Spleen (tissue), 11 donors: ENCODE results near the gene SH3RF1. TPM values are rescaled to one million over a fixed set of nuclear protein-coding genes. Genes with fewer than 3 reads are reported as not detected.

ENCODE experiments used
- DNase-seq: peaks from one replicate; pipeline ENCODE4 v3.0.0-alpha.2; 2020
- H3K27ac ChIP-seq, 8 donors: fragments of 200-600 bp; sonication (generic) in 7 of 8; 1 replicate in 4 of 8; 2 replicates in 4 of 8; pipeline versions ENCODE4 v1.5.0 to v1.8.0; 2016 to 2021; ENCODE audit warnings: inconsistent platforms in 4 of 8, mild to moderate bottlenecking in 4 of 8, moderate library complexity in 1 of 8
- H3K27me3 ChIP-seq, 7 donors: fragments of 200-600 bp; sonication (generic) in 6 of 7; replicated peaks in 1 of 7; 1 replicate in 4 of 7; 2 replicates in 3 of 7; pipeline versions ENCODE4 v1.5.0 to v1.8.0; 2016 to 2021; ENCODE audit warnings: inconsistent platforms in 3 of 7, mild to moderate bottlenecking in 1 of 7
- H3K36me3 ChIP-seq, 6 donors: fragments of 200-600 bp; sonication (generic) in 5 of 6; 1 replicate in 4 of 6; 2 replicates in 2 of 6; pipeline versions ENCODE4 v1.5.0 to v1.8.0; 2016 to 2021; ENCODE audit warnings: inconsistent platforms in 2 of 6
- H3K4me1 ChIP-seq, 6 donors: fragments of 200-600 bp; sonication (generic) in 5 of 6; 1 replicate in 3 of 6; 2 replicates in 3 of 6; pipeline versions ENCODE4 v1.5.0 to v1.8.0; 2016 to 2021; ENCODE audit warnings: inconsistent platforms in 3 of 6
- H3K4me3 ChIP-seq, 8 donors: fragments of 200-600 bp; sonication (generic) in 7 of 8; 1 replicate in 4 of 8; 2 replicates in 4 of 8; pipeline versions ENCODE4 v1.5.0 to v1.8.0; 2016 to 2021; ENCODE audit warnings: inconsistent platforms in 4 of 8, mild to moderate bottlenecking in 4 of 8, moderate library complexity in 2 of 8
- H3K9me3 ChIP-seq, 8 donors: fragments of 200-600 bp; sonication (generic) in 7 of 8; 1 replicate in 4 of 8; 2 replicates in 4 of 8; pipeline versions ENCODE4 v1.5.0 to v1.8.0; 2016 to 2021; ENCODE audit warnings: inconsistent platforms in 4 of 8
- CTCF ChIP-seq, 11 experiments: fragments of 200-600 bp in 7 of 11; fragments of 450-650 bp in 4 of 11; sonication (generic) in 4 of 11; IDR thresholded peaks in 8 of 11; conservative IDR thresholded peaks in 3 of 11; 1 replicate in 7 of 11; 2 replicates in 4 of 11; pipeline versions ENCODE4 v1.4.0 to v1.8.0; 2016 to 2021; ENCODE audit warnings: antibody characterized with exemption in 11 of 11, inconsistent platforms in 4 of 11, mild to moderate bottlenecking in 1 of 11
- POLR2A ChIP-seq, 3 donors: fragments of 450-650 bp; IDR thresholded peaks; one replicate each; pipeline ENCODE4 v1.5.1; 2017; ENCODE audit warnings: antibody characterized with exemption in 3 of 3, mild to moderate bottlenecking in 1 of 3
- POLR2AphosphoS5 ChIP-seq, 3 donors: sonication (generic); formaldehyde crosslinking; IDR thresholded peaks; one replicate each; pipeline ENCODE4 v1.5.1; 2017; ENCODE audit warnings: antibody characterized with exemption in 3 of 3
- WGBS, 5 donors: extraction: QIAGEN DNeasy Blood & Tissue Kit in 3 of 5; methylation state at CpG; one replicate each; pipeline versions ENCODE4 v1.1.5 to v1.1.7; 2013 to 2018; 5-methylcytosine and 5-hydroxymethylcytosine counted together
- intact Hi-C: fragments of 100-400 bp; cut with DNase I; formaldehyde crosslinking; loops from one replicate; pipeline ENCODE4 v1.15.0; 2023; ENCODE audit warnings: low total_unique reads
- polyA plus RNA-seq, 3 donors: library from polyadenylated mRNA; stranded (reverse); fragments of 200-250 nt; gene quantifications; one replicate each; pipeline ENCODE4 v1.2.1, GENCODE V29; 2013
- total RNA-seq, 7 donors: library from RNA; depleted of rRNA in 3 of 7; stranded (reverse); fragments of >200 nt in 3 of 7; fragmentation: NEBNext Ultra II Directional in 4 of 7; extraction: Animal tissue kit (Norgen Biotek cat#: 25700) in 4 of 7; gene quantifications; one replicate each; pipeline versions ENCODE4 v1.1.0 to v1.2.1, GENCODE V29; 2016 to 2021
- donor health status: healthy with polysubstance abuse.
- donor health status: DM: no; HTN: no; CAD: no; lungs with moderate emphysema.
- donor health status: DM: no; HTN: no; CAD: no.
- donor health status: Bipolar disorder and iron deficiency.
- donor health status: healthy.
- donor health status: DM: no; HTN: no; CAD: no.
- donor health status: DM: yes; HTN: yes; CAD: no.

SH3RF1 gene
- total and polyA plus RNA-seq, 10 donors: 1.1 to 18.6 (median 10.0) TPM

- Histone ChIP-seq H3K9me3 (no peaks in the 10 kb centered on the region), H3K36me3 (no peaks in the 10 kb centered on the region), H3K4me3 (no peak overlapping the region), H3K27me3 (no peaks in the 10 kb centered on the region), H3K27ac (no peak overlapping the region), H3K4me1 (no peaks in the 10 kb centered on the region)
- intact Hi-C loops: no loop called here
- TF ChIP-seq POLR2AphosphoS5 (IDR thresholded peaks at IDR 0.05) (no peak), CTCF (IDR thresholded peaks at IDR 0.05 in 8 of 11, conservative IDR thresholded peaks at IDR 0.05 in 3 of 11) (no peak), POLR2A (IDR thresholded peaks at IDR 0.05) (no peak)
- DNase-seq: no peak
These were observed 127.8 kb downstream of the SH3RF1 start for GRCh38 chr4:169142906-169143305.

- no peak for TF ChIP-seq POLR2AphosphoS5 (IDR thresholded peaks at IDR 0.05)
- no peak for TF ChIP-seq POLR2A (IDR thresholded peaks at IDR 0.05)
- TF ChIP-seq CTCF (IDR thresholded peaks at IDR 0.05 in 8 of 11, conservative IDR thresholded peaks at IDR 0.05 in 3 of 11): no peak
- H3K9me3 ChIP-seq: no peaks in the 10 kb centered on the region
- H3K27ac ChIP-seq: no peak overlapping the region
- no peaks in the 10 kb centered on the region for H3K27me3 ChIP-seq
- intact Hi-C loops: no loop called here
- no peak overlapping the region for H3K4me3 ChIP-seq
- no peak for DNase-seq
- 81 to 90% (median 84%) methylated on average over 2 of the region's 2 CpGs for WGBS, 5 donors
- no peaks in the 10 kb centered on the region for H3K36me3 ChIP-seq
- H3K4me1 ChIP-seq: no peaks in the 10 kb centered on the region
These were observed 128.4 kb downstream of the SH3RF1 start for GRCh38 chr4:169142391-169142790.

GRCh38 chr4:169139021-169139420, 131.7 kb downstream of the SH3RF1 start:
- intact Hi-C loops: no loop called here
- WGBS, 5 donors: 87 to 98% (median 94%) methylated on average over 4 of the region's 4 CpGs

GRCh38 chr4:169137558-169137920, 133.2 kb downstream of the SH3RF1 start:
- intact Hi-C loops: no loop called here
- H3K27me3 ChIP-seq: no peaks in the 10 kb centered on the region
- H3K36me3 ChIP-seq: peaks cover 0 to 40% (median 3%) of the 10 kb centered on the region in 6 donors
- H3K4me3 ChIP-seq: no peak overlapping the region
- no peak for DNase-seq
- no peaks in the 10 kb centered on the region for H3K4me1 ChIP-seq
- TF ChIP-seq CTCF (IDR thresholded peaks at IDR 0.05 in 8 of 11, conservative IDR thresholded peaks at IDR 0.05 in 3 of 11) (no peak), POLR2AphosphoS5 (IDR thresholded peaks at IDR 0.05) (no peak), POLR2A (IDR thresholded peaks at IDR 0.05) (no peak)
- WGBS, 5 donors: 72 to 88% (median 77%) methylated on average over 2 of the region's 2 CpGs
- no peak overlapping the region for H3K27ac ChIP-seq
- H3K9me3 ChIP-seq: no peaks in the 10 kb centered on the region

More at GRCh38 chr4:169139021-169139420, 131.7 kb downstream of the SH3RF1 start:
- TF ChIP-seq CTCF (IDR thresholded peaks at IDR 0.05 in 8 of 11, conservative IDR thresholded peaks at IDR 0.05 in 3 of 11) (no peak), POLR2A (IDR thresholded peaks at IDR 0.05) (no peak), POLR2AphosphoS5 (IDR thresholded peaks at IDR 0.05) (no peak)
- Histone ChIP-seq H3K27ac (no peak overlapping the region), H3K9me3 (no peaks in the 10 kb centered on the region), H3K36me3 (peaks cover 0 to 25% (median 3%) of the 10 kb centered on the region in 6 donors), H3K27me3 (no peaks in the 10 kb centered on the region), H3K4me3 (no peak overlapping the region), H3K4me1 (no peaks in the 10 kb centered on the region)
- no peak for DNase-seq
